ENCODE data around the gene LLPH. TPM values are rescaled to one million over a fixed set of nuclear protein-coding genes. Genes with fewer than 3 reads are reported as not detected.

The LLPH gene
- total RNA-seq, 1 experiment from 2014 or later = 4.4 TPM

GRCh38 chr12:66156654-66157053 lies 26.1 kb upstream of the LLPH start:
- Histone ChIP-seq H3K27me3 (ENCODE audit: control insufficient read depth, insufficient read depth, low read length) (no peaks in the 10 kb centered on the region), H3K4me3 (ENCODE audit: insufficient read depth, low read depth, low read length) (no peak overlapping the region), H3K36me3 (replicated peaks; ENCODE audit: control insufficient read depth, insufficient read depth, low read length) (no peaks in the 10 kb centered on the region)
- no peak for DNase-seq

GRCh38 chr12:66154776-66155175 lies 24.2 kb upstream of the LLPH start:
- Histone ChIP-seq H3K27me3 (ENCODE audit: control insufficient read depth, insufficient read depth, low read length) (no peaks in the 10 kb centered on the region), H3K4me3 (ENCODE audit: insufficient read depth, low read depth, low read length) (no peak overlapping the region), H3K36me3 (replicated peaks; ENCODE audit: control insufficient read depth, insufficient read depth, low read length) (no peaks in the 10 kb centered on the region)
- no peak for DNase-seq

GRCh38 chr12:66152732-66153131 lies 22.2 kb upstream of the LLPH start:
- DNase-seq = no peak
- no peaks in the 10 kb centered on the region for H3K27me3 ChIP-seq (ENCODE audit: control insufficient read depth, insufficient read depth, low read length)
- H3K36me3 ChIP-seq (replicated peaks; ENCODE audit: control insufficient read depth, insufficient read depth, low read length) = no peaks in the 10 kb centered on the region
- H3K4me3 ChIP-seq (ENCODE audit: insufficient read depth, low read depth, low read length) = no peak overlapping the region

- Histone ChIP-seq H3K36me3 (replicated peaks; ENCODE audit: control insufficient read depth, insufficient read depth, low read length) (no peaks in the 10 kb centered on the region), H3K4me3 (ENCODE audit: insufficient read depth, low read depth, low read length) (no peak overlapping the region), H3K27me3 (ENCODE audit: control insufficient read depth, insufficient read depth, low read length) (no peaks in the 10 kb centered on the region)
- DNase-seq = no peak
Observed at GRCh38 chr12:66149702-66150398, 19.3 kb upstream of the LLPH start.

GRCh38 chr12:66144791-66145754 lies 14.5 kb upstream of the LLPH start:
- no peaks in the 10 kb centered on the region for H3K27me3 ChIP-seq (ENCODE audit: control insufficient read depth, insufficient read depth, low read length)
- no peak overlapping the region for H3K4me3 ChIP-seq (ENCODE audit: insufficient read depth, low read depth, low read length)
- DNase-seq = peak; percentile 57
- H3K36me3 ChIP-seq (replicated peaks; ENCODE audit: control insufficient read depth, insufficient read depth, low read length) = no peaks in the 10 kb centered on the region; the same call in 1 of the 2 replicates

- no peaks in the 10 kb centered on the region; the same call in 1 of the 2 replicates for H3K36me3 ChIP-seq (replicated peaks; ENCODE audit: control insufficient read depth, insufficient read depth, low read length)
- no peaks in the 10 kb centered on the region for H3K27me3 ChIP-seq (ENCODE audit: control insufficient read depth, insufficient read depth, low read length)
- DNase-seq = no peak
- no peak overlapping the region for H3K4me3 ChIP-seq (ENCODE audit: insufficient read depth, low read depth, low read length)
Observed at GRCh38 chr12:66143868-66144267, 13.3 kb upstream of the LLPH start.

- no peaks in the 10 kb centered on the region; the same call in 1 of the 2 replicates for H3K36me3 ChIP-seq (replicated peaks; ENCODE audit: control insufficient read depth, insufficient read depth, low read length)
- no peak overlapping the region for H3K4me3 ChIP-seq (ENCODE audit: insufficient read depth, low read depth, low read length)
- H3K27me3 ChIP-seq (ENCODE audit: control insufficient read depth, insufficient read depth, low read length) = no peaks in the 10 kb centered on the region
- DNase-seq = no peak
Observed at GRCh38 chr12:66142826-66143225, 12.3 kb upstream of the LLPH start.

DNA sequence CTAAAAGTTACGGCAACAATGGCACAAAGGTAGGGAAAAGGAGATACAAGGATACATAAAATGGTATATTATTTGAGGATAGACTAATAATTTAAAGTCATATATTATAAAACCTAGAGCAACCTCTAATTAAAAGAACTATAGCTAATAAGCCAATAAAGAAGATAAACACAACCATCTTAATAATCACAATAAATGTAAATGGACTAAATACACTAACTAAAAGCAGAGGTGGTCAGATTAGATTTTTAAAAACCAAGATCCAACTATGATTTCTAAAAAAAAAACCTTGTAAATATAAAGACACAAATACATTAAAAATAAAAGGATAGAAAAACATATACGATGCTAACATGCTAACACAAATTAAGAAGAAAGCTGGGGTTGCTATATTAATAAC lies 10.7 kb upstream of the LLPH start:
- no peak for DNase-seq
- Histone ChIP-seq H3K4me3 (ENCODE audit: insufficient read depth, low read depth, low read length) (no peak overlapping the region), H3K27me3 (ENCODE audit: control insufficient read depth, insufficient read depth, low read length) (no peaks in the 10 kb centered on the region), H3K36me3 (replicated peaks; ENCODE audit: control insufficient read depth, insufficient read depth, low read length) (no peaks in the 10 kb centered on the region; the same call in 1 of the 2 replicates)

DNA sequence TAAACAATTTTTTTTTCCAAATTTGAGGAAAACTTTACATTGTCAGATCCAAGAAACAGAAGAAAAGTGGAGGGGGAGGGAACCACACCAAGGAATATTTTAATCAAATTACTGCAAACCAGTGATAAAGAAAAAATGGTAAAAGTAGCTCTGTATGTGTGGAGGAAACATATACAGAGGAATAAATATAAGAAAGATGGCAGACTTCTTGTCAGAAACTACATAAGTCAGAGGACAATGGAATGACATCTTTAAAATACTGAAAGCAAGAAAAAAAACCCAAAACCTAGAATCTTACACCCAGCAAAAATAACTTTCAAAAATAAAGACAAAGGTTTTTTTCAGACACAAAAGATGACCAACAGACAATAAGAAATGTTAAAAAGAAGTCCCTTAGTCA lies 10.2 kb upstream of the LLPH start:
- no peak overlapping the region for H3K4me3 ChIP-seq (ENCODE audit: insufficient read depth, low read depth, low read length)
- H3K27me3 ChIP-seq (ENCODE audit: control insufficient read depth, insufficient read depth, low read length) = no peaks in the 10 kb centered on the region
- H3K36me3 ChIP-seq (replicated peaks; ENCODE audit: control insufficient read depth, insufficient read depth, low read length) = no peaks in the 10 kb centered on the region; the same call in 1 of the 2 replicates
- no peak for DNase-seq

DNA sequence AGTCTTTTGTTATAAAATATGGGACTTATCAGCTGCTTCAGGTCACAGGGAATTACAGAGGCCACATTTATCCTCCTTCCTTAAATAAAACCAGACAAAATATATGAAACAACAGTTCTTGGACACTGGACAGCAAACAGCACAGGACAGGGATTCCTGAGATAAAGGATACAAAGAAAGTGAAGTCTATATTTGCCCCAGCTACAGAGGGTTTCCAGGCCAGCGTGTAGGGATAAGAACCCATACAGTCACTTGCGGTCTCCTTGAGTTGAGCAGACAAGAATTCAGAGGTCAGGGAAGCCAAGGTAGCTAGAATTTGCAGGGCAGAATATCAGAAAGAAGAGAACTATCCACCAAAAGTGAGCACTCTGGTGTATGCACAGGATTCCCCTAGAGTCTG lies 8.8 kb upstream of the LLPH start:
- Histone ChIP-seq H3K36me3 (replicated peaks; ENCODE audit: control insufficient read depth, insufficient read depth, low read length) (no peaks in the 10 kb centered on the region; the same call in 1 of the 2 replicates), H3K4me3 (ENCODE audit: insufficient read depth, low read depth, low read length) (no peak overlapping the region)

GRCh38 chr12:66137937-66138336 lies 7.4 kb upstream of the LLPH start:
- DNase-seq = no peak
- Histone ChIP-seq H3K27me3 (ENCODE audit: control insufficient read depth, insufficient read depth, low read length) (no peaks in the 10 kb centered on the region), H3K36me3 (replicated peaks; ENCODE audit: control insufficient read depth, insufficient read depth, low read length) (no peaks in the 10 kb centered on the region), H3K4me3 (ENCODE audit: insufficient read depth, low read depth, low read length) (no peak overlapping the region)

More for the DNA sequence above, 8.8 kb upstream of the LLPH start:
- no peaks in the 10 kb centered on the region for H3K27me3 ChIP-seq (ENCODE audit: control insufficient read depth, insufficient read depth, low read length)
- DNase-seq = no peak

DNA sequence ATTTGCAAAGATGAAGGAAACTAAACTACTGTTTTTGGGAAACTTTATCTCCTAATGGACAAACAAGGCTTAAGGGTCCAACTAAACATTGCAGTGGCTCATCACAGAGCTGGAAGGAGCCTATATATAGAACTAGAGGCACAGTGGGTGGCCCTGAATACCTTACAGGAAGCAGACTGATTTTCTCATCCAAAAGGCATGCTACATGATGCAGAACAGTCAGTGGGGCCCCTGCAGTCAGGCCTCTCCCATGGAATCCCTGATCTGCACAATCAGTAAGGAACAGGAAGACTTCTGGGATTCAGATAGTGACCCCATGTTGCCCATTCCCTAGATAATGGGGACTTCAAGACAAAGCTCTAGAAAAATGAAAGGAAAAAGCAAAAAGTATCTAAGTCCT lies 1.9 kb upstream of the LLPH start:
- Histone ChIP-seq H3K27me3 (ENCODE audit: control insufficient read depth, insufficient read depth, low read length) (no peaks in the 10 kb centered on the region), H3K4me3 (ENCODE audit: insufficient read depth, low read depth, low read length) (no peak overlapping the region), H3K36me3 (replicated peaks; ENCODE audit: control insufficient read depth, insufficient read depth, low read length) (0 out of 2 replicates have a peak, but pooled peaks cover 3% of the 10 kb centered on the region)
- DNase-seq = peak; percentile 16

DNA sequence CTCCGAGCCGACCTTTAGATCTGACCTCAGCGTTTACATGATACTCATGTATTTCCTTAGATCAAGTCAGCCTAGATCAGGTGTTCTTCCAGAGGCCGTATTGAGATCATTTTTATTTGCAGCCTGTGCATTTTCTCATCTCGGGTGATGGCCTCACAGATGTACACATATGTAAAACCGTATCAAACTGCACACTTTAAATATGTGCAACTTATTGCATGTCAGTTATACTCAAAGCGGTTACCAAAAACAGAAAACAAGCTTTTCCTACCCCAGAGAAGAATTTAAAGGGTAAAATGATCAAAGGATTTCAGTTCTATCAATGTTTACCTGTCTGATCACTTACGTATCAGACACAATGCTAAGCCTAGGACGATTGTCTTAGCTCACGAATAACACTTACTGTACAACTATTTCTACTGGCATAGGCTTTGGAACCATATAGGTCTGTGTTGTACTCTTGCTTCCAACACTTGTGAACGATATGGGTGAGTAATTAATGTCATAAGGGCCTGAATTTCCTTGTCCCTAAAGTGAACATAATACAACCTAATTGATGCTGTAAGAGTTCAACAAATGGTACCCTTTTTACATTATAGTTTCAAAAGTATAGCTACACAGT lies 628 bp upstream of the LLPH start:
- H3K27me3 ChIP-seq (ENCODE audit: control insufficient read depth, insufficient read depth, low read length) = no peaks in the 10 kb centered on the region
- peak overlapping the region; percentile 88 for H3K4me3 ChIP-seq (ENCODE audit: insufficient read depth, low read depth, low read length)
- DNase-seq = no peak
- H3K36me3 ChIP-seq (replicated peaks; ENCODE audit: control insufficient read depth, insufficient read depth, low read length) = 0 out of 2 replicates have a peak, but pooled peaks cover 3% of the 10 kb centered on the region

GRCh38 chr12:66129934-66130266 lies 650 bp downstream of the LLPH start:
- Histone ChIP-seq H3K36me3 (replicated peaks; ENCODE audit: control insufficient read depth, insufficient read depth, low read length) (peaks cover 3% of the 10 kb centered on the region; the same call in 1 of the 2 replicates), H3K27me3 (ENCODE audit: control insufficient read depth, insufficient read depth, low read length) (no peaks in the 10 kb centered on the region), H3K4me3 (ENCODE audit: insufficient read depth, low read depth, low read length) (peak overlapping the region; percentile 88)
- peak; percentile 19 for DNase-seq

All from H7 (cell line).